IMR-90 (cell line): ENCODE measurements around the gene ULBP1. TPM values are rescaled to one million over a fixed set of nuclear protein-coding genes. Genes with fewer than 3 reads are reported as not detected.
A peak's percentile ranks its signal among the peaks of the same experiment; 100 is the strongest.

Experiments used
- ATAC-seq: fragments of 200-7000 bp; cut with Tn5 transposase; 2 replicates; pipeline ENCODE4 v1.9.1; 2020; ENCODE audit warnings: low read depth, mild to moderate bottlenecking, moderate library complexity
- BruUV-seq: library from RNA; stranded (reverse); fragments of 400-500 nt; replicated peaks from 2 replicates; lab custom pipeline; 2021; lab: Mats Ljungman, UMichigan
- CTCF ChIA-PET: fragments of 300-600 bp; formaldehyde crosslinking; extraction: SDS; loops from one replicate; lab custom pipeline; 2021; ENCODE audit warnings: antibody characterized with exemption; lab: Yijun Ruan, JAX
- POLR2A ChIA-PET: fragments of 300-600 bp; sonication (Branson Sonifier 250); formaldehyde crosslinking; loops from one replicate; lab custom pipeline; 2022; ENCODE audit warnings: antibody characterized with exemption; ENCODE audit not compliant: unreplicated experiment; lab: Charles Lee
- DNase-seq: peaks from one replicate; pipeline ENCODE4 v3.0.0; 2013
- H2AFZ ChIP-seq: replicated peaks from 2 replicates; pipeline ENCODE3; 2013; ENCODE audit warnings: low read length, mild to moderate bottlenecking; ENCODE audit not compliant: poor library complexity
- H2AK5ac ChIP-seq: 2 replicates; pipeline ENCODE4 v1.6.1; 2013; ENCODE audit warnings: low read depth, low read length, inconsistent platforms
- H2AK9ac ChIP-seq: replicated peaks from 2 replicates; pipeline ENCODE3; 2013; ENCODE audit warnings: mild to moderate bottlenecking, low read depth, low read length, moderate library complexity; ENCODE audit not compliant: poor library complexity
- H2BK120ac ChIP-seq: 2 replicates; pipeline ENCODE4 v1.6.1; 2013; ENCODE audit warnings: low read depth, low read length, inconsistent platforms
- H2BK15ac ChIP-seq: 3 replicates; pipeline ENCODE4 v1.6.1; 2013; ENCODE audit warnings: low read depth, low read length, inconsistent platforms
- H2BK20ac ChIP-seq: 2 replicates; pipeline ENCODE4 v1.6.1; 2013; ENCODE audit warnings: low read depth, mild to moderate bottlenecking, inconsistent platforms, low read length, moderate library complexity
- H2BK5ac ChIP-seq: 2 replicates; pipeline ENCODE4 v1.6.1; 2013; ENCODE audit warnings: mild to moderate bottlenecking, low read depth, low read length, inconsistent platforms; ENCODE audit not compliant: poor library complexity, severe bottlenecking
- H3K14ac ChIP-seq: replicated peaks from 2 replicates; pipeline ENCODE4 v1.6.1; 2013; ENCODE audit warnings: low read depth, low read length, inconsistent platforms
- H3K18ac ChIP-seq: 2 replicates; pipeline ENCODE4 v1.6.1; 2013; ENCODE audit warnings: low read depth, low read length, control low read depth
- H3K23ac ChIP-seq: 2 replicates; pipeline ENCODE4 v1.6.1; 2013; ENCODE audit warnings: low read depth, low read length, inconsistent platforms
- H3K27ac ChIP-seq: 2 replicates; pipeline ENCODE4 v1.5.1; 2013; ENCODE audit warnings: mild to moderate bottlenecking, control low read depth, low read length; ENCODE audit not compliant: insufficient read depth
- H3K27me3 ChIP-seq: 2 replicates; pipeline ENCODE4 v1.6.1; 2013; ENCODE audit warnings: low read length; ENCODE audit not compliant: control insufficient read depth, insufficient read depth
- H3K36me3 ChIP-seq: 2 replicates; pipeline ENCODE4 v1.6.1; 2013; ENCODE audit warnings: low read length, mixed read lengths; ENCODE audit not compliant: control insufficient read depth, insufficient read depth
- H3K4ac ChIP-seq: 2 replicates; pipeline ENCODE4 v1.6.1; 2013; ENCODE audit warnings: low read depth, low read length, inconsistent platforms
- H3K4me1 ChIP-seq: 2 replicates; pipeline ENCODE4 v1.6.1; 2013; ENCODE audit warnings: low read length, mixed read lengths; ENCODE audit not compliant: control insufficient read depth, insufficient read depth
- H3K4me2 ChIP-seq: 2 replicates; pipeline ENCODE4 v1.6.1; 2013; ENCODE audit warnings: low read depth, mild to moderate bottlenecking, control low read depth, low read length, moderate library complexity
- H3K4me3 ChIP-seq: 2 replicates; pipeline ENCODE4 v1.5.1; 2013; ENCODE audit warnings: low read depth, mild to moderate bottlenecking, control low read depth, low read length, moderate library complexity; ENCODE audit not compliant: insufficient read depth
- H3K56ac ChIP-seq: 2 replicates; pipeline ENCODE4 v1.6.1; 2013; ENCODE audit warnings: low read length, inconsistent platforms; ENCODE audit not compliant: insufficient read depth; ENCODE audit errors: extremely low read depth
- H3K79me1 ChIP-seq, 2 experiments: 2 replicates each; pipeline ENCODE4 v1.6.1; 2013; ENCODE audit warnings: low read length in 2 of 2, inconsistent platforms in 1 of 2, low read depth in 1 of 2
- H3K9ac ChIP-seq: 2 replicates; pipeline ENCODE4 v1.6.1; 2013; ENCODE audit warnings: low read depth, low read length, control low read depth
- H3K9me1 ChIP-seq: 2 replicates; pipeline ENCODE4 v1.6.1; 2013; ENCODE audit warnings: low read length, inconsistent platforms; ENCODE audit not compliant: insufficient read depth
- H3K9me3 ChIP-seq: 2 replicates; pipeline ENCODE4 v1.6.1; 2013; ENCODE audit warnings: low read length; ENCODE audit not compliant: control insufficient read depth, insufficient read depth
- H4K20me1 ChIP-seq: 2 replicates; pipeline ENCODE4 v1.6.1; 2013; ENCODE audit warnings: low read length, inconsistent platforms; ENCODE audit not compliant: insufficient read depth
- H4K5ac ChIP-seq: 2 replicates; pipeline ENCODE4 v1.6.1; 2013; ENCODE audit warnings: mild to moderate bottlenecking, low read depth, low read length, control low read depth
- H4K8ac ChIP-seq, 2 experiments: 2 replicates each; pipeline ENCODE4 v1.6.1; 2013; ENCODE audit warnings: low read depth in 2 of 2, low read length in 2 of 2, control low read depth in 1 of 2, inconsistent platforms in 1 of 2
- H4K91ac ChIP-seq: 2 replicates; pipeline ENCODE4 v1.6.1; 2013; ENCODE audit warnings: low read depth, low read length, inconsistent platforms; ENCODE audit not compliant: insufficient read depth
- CTCF ChIP-seq: conservative IDR thresholded peaks from 2 replicates; pipeline ENCODE4 v1.5.1; 2012; ENCODE audit warnings: mild to moderate bottlenecking, low read depth, low read length, improper control_type of control experiment
- MAZ ChIP-seq: IDR thresholded peaks from 2 replicates; pipeline ENCODE4 v1.6.1; 2012; ENCODE audit warnings: low read depth, mild to moderate bottlenecking, low read length, improper control_type of control experiment, moderate library complexity, borderline replicate concordance
- RAD21 ChIP-seq: IDR thresholded peaks from 2 replicates; pipeline ENCODE4 v1.6.1; 2012; ENCODE audit warnings: low read length, improper control_type of control experiment
- SMC3 ChIP-seq: fragments of 150-350 bp; IDR thresholded peaks from 2 replicates; pipeline ENCODE4 v1.6.1; 2016; ENCODE audit warnings: low read depth, mild to moderate bottlenecking, antibody characterized with exemption, low read length, moderate library complexity
- WGBS, 2 experiments: methylation state at CpG; one replicate each; pipeline versions ENCODE4 v1.1.5 to v1.1.7; 2013; ENCODE audit warnings: missing lambda C conversion rate in 2 of 2; ENCODE audit not compliant: insufficient read length in 1 of 2; ENCODE audit errors: extremely low coverage in 2 of 2; 5-methylcytosine and 5-hydroxymethylcytosine counted together
- dilution Hi-C: fragments of 300-500 bp; cut with HindIII; formaldehyde crosslinking; loops from one replicate; pipeline ENCODE4 v1.14.3; 2018; ENCODE audit warnings: low sequenced_read_pairs; ENCODE audit not compliant: unreplicated experiment
- in situ Hi-C: fragments of 300-500 bp; cut with MboI; formaldehyde crosslinking; loops from 3 replicates; pipeline ENCODE4 v1.14.3; 2019; ENCODE audit warnings: low sequenced_read_pairs, inconsistent platforms, mixed read lengths
- intact Hi-C: fragments of 100-400 bp; cut with micrococcal nuclease; formaldehyde crosslinking; loops from 2 replicates; pipeline ENCODE4 v1.10.0; 2022
- polyA plus RNA-seq, 3 experiments: library from polyadenylated mRNA; depleted of rRNA; stranded (reverse); fragments of >200 nt; gene quantifications; 2 replicates each; pipeline ENCODE4 v1.2.3, GENCODE V29; 2012; ENCODE audit warnings: low replicate concordance in 1 of 3
- total RNA-seq: library from RNA; depleted of rRNA; stranded (reverse); fragments of >200 nt; gene quantifications from 2 replicates; pipeline ENCODE4 v1.2.3, GENCODE V29; 2012

ULBP1 gene
- total and polyA plus RNA-seq, 2 of the 4 experiments (the other 2 are of a cell fraction) = 0.18 to 0.87 TPM

- no peaks in the 10 kb centered on the region for H3K79me1 ChIP-seq
- H3K14ac ChIP-seq = no peak overlapping the region
- H3K9me1 ChIP-seq = no peaks in the 10 kb centered on the region
- H2BK5ac ChIP-seq = no peak overlapping the region
- no peak overlapping the region for H3K4ac ChIP-seq
- TF ChIP-seq SMC3 (no peak), RAD21 (peak; percentile 24; the same call in 1 of the 2 replicates), MAZ (no peak), CTCF (peak; percentile 46)
- H2BK120ac ChIP-seq = no peak overlapping the region
- no peak overlapping the region for H2AFZ ChIP-seq
- intact Hi-C loops = no loop called here
- H2AK5ac ChIP-seq = no peak overlapping the region
- no peak overlapping the region for H3K27ac ChIP-seq
- peaks cover 2% of the 10 kb centered on the region; the same call in 1 of the 2 replicates for H3K4me1 ChIP-seq
- H3K9me3 ChIP-seq = peaks cover 2% of the 10 kb centered on the region; the same call in 1 of the 2 replicates
- H4K91ac ChIP-seq = no peak overlapping the region
- no peak overlapping the region for H3K18ac ChIP-seq
- H3K4me2 ChIP-seq = no peak overlapping the region
- DNase-seq (peak; percentile 13), ATAC-seq (no peak)
- H4K5ac ChIP-seq = no peak overlapping the region
- H2AK9ac ChIP-seq = no peak overlapping the region
- H4K20me1 ChIP-seq = no peaks in the 10 kb centered on the region
- in situ Hi-C loops = loop anchor here (5.0 kb wide), 1 partner anchor 70 kb away; no protein-coding TSS in a partner anchor
- H3K4me3 ChIP-seq = no peak overlapping the region
- no TSS peak for BruUV-seq
- dilution Hi-C loops = no loop called here
- H3K9ac ChIP-seq = no peak overlapping the region
- H3K56ac ChIP-seq = no peak overlapping the region
- H4K8ac ChIP-seq = no peak overlapping the region
- H3K23ac ChIP-seq = no peak overlapping the region
- H3K36me3 ChIP-seq = no peaks in the 10 kb centered on the region
- no peak overlapping the region for H2BK20ac ChIP-seq
- POLR2A ChIA-PET = no interaction called here
- H2BK15ac ChIP-seq = no peak overlapping the region
- CTCF ChIA-PET = interaction anchor here (0.6 to 1.0 kb wide), 4 partner anchors 17 to 549 kb away, joined by 3 to 7 read pairs (median 4); no protein-coding TSS in a partner anchor
- H3K27me3 ChIP-seq = peaks cover 55% of the 10 kb centered on the region
- WGBS, 2 experiments = no CpG with 5 or more reads among the region's 7 CpGs
Observed at GRCh38 chr6:150006961-150007464, 43.3 kb downstream of the ULBP1 start.
